8988T (cell line): Measurements from ENCODE around the gene PMPCA.
"Not testable (repeated sequence)": the region's sequence is repeated elsewhere in the genome, so short reads cannot be mapped to it uniquely, and the experiment has no call there.

Experiments
- DNase-seq: peaks from one replicate; pipeline ENCODE4 v3.0.0; 2011

PMPCA gene

GRCh38 chr9:136418182-136419091, 8.0 kb downstream of the PMPCA start:
- no peak for DNase-seq

- no peak for DNase-seq
These were observed 8.6 kb downstream of the PMPCA start for GRCh38 chr9:136419092-136419420.

- DNase-seq, result no peak
These were observed 11.3 kb downstream of the PMPCA start for GRCh38 chr9:136421791-136422190.

DNA sequence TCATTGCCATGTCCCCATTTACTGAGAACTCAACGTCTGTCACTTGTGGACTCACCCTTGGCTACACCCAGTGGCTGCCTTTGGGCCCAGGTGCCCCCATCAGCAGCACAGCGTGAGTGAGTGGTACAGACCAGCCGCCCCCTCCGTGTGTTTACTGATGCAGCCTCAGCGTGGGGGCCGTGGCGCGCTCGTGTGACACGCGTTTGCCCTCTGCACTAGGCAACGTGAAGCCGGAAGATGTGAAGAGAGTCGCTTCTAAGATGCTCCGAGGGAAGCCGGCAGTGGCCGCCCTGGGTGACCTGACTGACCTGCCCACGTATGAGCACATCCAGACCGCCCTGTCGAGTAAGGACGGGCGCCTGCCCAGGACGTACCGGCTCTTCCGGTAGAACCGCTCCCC, 12.4 kb downstream of the PMPCA start:
- no peak for DNase-seq

DNA sequence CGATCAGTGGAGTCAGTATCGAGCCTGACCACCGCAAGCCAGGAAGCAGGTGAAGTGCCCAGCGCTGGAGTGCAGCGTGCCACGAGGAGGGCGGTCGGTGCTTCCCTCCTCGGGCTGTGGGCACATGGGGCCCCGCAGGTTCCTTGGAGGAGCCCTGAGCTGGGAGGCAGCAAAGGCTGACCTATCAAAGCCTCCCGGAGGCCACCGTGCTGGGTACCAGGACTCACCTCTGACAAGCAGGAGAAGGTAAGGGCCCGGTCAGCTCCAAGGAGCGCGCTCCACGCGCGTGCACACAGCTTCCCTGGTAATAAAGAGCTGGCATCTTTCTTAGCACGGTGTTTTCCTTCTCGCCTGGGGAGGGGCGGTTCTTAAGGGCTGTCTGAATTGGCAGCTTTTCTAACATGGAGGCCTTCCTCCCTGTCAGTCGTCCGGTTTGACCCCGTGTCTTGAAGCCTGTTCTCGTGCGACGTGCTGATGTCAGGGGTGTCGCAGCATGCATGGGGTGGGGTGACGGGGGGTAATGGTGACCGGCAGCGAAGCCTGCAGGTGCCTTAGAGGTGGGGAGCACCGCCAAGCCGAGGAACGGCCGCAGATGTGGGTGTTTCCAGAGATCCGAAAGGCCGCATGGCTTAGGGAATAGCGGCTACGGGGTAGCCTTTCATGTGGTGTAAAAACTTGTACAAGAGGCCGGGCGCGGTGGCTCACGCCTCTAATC, 13.1 kb downstream of the PMPCA start:
- no peak for DNase-seq

DNA sequence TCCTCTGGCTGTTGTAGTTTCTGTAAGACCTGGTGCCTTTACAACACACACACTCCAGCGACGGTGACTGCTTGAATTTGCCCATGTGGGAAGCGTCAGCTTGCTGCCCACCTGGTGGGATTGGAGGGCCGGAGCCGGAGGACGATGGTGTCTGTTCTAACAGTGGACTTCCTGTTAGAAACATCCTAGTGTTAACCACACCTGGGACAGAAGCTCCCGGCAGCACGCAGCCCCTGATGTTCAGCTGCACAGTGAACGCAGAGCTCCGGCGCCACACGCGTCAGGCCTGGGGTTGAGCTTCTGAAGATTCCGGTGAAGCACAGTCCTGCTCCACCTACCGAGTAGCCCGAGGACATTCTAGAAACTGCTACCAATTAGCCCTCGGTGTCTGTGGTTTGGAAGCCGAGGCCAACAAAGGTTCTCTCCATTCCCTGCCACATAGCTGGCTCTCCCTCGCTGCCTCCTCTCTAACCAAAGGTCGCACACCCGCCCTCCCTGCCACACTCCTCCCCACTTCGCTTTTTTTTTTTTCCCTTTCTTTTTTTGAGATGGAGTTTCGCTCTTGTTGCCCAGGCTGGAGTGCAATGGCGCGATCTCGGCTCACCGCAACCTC, 14.4 kb downstream of the PMPCA start:
- no peak for DNase-seq

DNA sequence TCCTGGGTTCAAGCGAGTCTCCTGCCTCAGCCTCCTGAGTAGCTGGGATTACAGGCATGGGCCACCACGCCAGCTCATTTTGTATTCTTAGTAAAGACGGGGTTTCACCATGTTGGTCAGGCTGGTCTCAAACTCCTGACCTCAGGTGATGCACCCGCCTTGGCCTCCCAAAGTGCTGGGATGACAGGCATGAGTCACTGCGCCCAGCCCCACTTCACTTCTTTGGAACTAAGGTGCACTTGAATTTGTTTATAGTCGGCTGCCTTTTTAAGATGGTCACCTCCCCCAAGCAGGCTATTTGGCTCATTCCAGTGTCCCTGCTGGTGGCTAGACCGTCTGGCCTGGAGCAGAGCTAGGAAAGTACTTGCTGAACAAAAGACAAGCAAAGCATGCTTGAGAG, 14.9 kb downstream of the PMPCA start:
- not testable (repeated sequence) for DNase-seq

DNA sequence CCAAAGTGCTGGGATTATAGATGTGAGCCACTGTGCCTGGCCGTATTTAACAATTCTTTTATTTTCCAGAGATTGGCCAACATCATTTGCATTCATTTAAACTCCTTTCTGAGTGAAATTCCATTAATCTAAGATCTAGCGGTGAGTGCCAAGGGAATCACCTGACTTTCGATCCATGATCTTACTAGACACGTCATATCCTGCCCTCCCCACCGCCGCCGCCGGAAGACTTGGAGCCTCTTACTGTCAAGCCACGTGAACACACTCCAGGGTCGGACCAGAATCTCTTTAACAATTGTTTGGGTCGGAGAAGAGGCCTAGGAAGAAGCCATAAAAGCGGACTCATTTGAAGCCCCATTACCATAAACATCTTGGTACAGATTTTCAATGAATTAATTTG, 16.3 kb downstream of the PMPCA start:
- DNase-seq, result no peak

- no peak for DNase-seq
These were observed 18.7 kb downstream of the PMPCA start for GRCh38 chr9:136429075-136429628.

DNA sequence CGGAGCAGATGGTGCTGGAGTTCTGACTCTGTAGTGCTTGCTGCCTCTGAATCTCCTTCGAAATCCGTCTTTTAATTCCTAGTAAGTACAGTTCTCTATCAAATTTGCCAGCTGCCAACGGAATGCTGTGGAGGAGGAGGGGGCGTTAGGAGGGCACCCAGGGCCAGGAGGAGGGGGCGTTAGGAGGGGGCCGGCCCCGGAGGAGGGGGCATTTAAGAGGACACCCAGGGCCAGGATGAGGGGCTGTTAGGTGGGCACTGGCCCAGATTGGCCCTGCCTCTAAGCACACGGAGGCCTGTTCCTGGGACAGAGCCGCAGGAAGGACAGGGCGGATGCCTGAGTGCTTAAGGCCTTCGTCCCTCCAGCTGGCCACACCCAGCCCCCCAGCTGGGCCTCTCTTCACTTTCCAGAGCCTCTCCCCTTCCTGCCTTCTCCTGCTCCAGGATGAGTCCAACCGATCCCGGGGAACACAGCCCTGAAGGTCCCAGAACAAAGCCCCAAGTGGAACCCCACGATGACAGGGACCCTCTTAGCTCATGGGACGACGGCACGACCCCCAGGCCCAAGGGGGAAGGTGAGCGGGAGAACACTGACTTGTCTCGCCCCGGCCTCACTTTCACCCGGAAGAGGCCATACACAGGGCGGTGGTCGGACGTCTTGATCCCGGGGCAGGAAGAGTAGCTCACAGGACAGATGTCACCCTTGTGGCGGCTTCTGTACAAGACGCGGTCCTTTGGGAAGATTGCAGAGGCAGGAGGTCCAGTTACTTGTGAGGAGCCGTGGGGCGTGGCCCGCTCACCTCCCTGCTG, 19.4 kb downstream of the PMPCA start:
- DNase-seq, result no peak

GRCh38 chr9:136430588-136431234, 20.3 kb downstream of the PMPCA start:
- no peak for DNase-seq

- DNase-seq, result no peak
These were observed 21.4 kb downstream of the PMPCA start for GRCh38 chr9:136431782-136432350.

DNA sequence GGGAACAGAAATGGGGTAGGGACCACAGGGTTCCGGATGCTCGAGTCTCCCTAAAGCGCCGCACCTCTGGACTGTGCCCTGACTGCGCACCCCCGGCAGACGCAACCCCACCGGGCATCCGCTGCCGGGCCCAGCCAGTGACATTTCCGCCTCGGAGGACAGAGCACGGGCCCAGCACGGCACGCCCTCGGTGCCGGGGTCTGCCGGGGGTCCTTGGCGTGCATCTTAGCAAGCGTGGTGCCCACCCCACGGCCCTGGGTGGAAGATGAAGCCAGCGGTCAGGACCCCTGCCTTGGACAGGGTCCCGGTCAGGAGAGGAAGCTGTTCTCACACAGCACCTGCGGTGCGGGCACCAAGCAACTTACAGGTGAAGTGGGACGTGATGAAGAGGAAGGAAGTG, 22.1 kb downstream of the PMPCA start:
- no peak for DNase-seq

DNA sequence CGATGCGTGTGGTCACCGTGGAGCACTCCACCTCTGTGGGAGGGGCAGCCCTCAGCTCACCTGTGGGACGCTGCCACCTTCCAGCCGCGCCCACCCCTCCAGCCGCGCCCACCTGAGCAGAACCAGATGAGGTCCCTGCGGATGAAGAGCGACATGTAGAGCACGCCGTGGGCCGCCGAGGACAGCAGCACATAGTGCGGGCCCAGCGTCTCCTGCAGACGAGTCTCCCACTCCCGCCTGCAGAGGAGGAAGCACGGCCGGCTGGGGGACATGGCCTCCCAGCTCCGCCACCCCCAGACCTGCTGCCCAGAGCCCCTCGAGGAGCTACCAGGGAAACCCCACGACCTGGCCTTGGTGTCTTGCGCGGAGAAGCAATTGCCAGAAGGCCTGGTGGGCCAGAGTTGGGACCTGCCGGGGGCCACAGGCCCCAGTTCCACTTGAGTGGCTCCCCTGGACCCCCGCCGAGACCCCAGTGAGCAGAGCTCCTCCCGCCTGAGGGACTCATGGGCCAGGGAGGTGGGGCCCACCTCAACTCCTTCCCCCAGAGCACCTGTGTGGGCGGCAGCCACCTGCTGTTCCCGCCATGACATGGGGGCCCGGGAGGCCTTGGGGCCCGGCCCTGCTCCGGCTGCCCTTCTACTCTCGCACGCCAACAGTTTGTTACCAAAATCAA, 22.7 kb downstream of the PMPCA start:
- no peak for DNase-seq

GRCh38 chr9:136433849-136434579, 23.6 kb downstream of the PMPCA start:
- no peak for DNase-seq

DNA sequence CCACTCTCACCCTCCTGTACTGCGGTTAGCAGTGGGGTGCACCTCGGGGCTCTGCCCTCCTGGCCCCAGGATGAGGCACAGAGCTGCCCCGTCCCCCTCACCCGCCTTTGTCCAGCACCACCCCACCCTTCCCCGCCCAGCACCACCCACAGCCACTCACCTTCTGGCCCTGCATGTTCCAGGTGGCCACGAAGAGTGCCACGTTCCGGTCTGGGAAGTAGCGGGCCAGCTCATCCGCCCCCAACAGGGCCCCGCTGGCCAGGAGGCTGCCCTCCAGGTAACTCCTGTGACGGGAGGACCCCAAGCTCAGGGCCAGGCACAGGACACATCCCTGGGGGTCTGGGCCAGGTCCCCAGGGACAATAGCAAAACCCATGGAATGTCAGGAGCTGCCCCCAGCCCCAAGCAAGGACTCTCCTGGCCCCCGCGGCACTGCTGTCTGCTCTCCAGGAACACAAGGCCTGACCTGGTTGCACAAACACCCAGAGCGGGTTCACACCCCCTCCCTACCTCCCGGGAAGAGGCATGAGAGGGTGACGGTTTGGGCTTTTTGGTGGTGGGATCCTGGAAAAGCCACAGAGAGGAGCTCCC, 24.2 kb downstream of the PMPCA start:
- no peak for DNase-seq

DNA sequence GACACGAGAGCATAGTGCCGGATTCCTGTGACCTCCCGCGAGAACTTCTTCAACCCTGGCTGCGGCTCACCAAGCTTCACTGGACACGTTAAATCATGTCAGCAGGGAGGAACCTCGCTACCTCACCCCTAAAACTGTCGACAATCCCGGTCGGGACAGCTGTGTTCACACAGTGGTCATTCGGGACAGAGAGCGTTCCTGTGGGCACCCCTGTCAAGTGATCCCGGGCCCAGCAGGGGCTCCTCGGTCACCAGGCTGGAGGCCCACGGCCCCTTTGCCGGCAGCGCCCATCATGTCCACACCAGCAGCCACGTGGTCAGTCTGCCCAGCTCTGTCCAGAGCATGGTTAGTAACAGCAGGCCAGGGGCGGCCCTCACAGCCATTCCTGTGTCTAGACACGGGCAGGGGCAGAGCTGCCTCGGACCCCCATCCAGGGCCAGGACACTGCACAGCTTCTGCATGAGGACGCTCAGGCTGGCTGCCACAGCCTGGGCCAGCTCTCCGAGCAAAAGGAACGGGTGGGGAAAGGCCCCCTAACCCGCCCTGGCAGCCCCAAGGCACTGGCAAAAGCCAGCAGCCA, 25.7 kb downstream of the PMPCA start:
- DNase-seq, result no peak

- DNase-seq, result no peak
These were observed 27.0 kb downstream of the PMPCA start for GRCh38 chr9:136437430-136437829.

DNA sequence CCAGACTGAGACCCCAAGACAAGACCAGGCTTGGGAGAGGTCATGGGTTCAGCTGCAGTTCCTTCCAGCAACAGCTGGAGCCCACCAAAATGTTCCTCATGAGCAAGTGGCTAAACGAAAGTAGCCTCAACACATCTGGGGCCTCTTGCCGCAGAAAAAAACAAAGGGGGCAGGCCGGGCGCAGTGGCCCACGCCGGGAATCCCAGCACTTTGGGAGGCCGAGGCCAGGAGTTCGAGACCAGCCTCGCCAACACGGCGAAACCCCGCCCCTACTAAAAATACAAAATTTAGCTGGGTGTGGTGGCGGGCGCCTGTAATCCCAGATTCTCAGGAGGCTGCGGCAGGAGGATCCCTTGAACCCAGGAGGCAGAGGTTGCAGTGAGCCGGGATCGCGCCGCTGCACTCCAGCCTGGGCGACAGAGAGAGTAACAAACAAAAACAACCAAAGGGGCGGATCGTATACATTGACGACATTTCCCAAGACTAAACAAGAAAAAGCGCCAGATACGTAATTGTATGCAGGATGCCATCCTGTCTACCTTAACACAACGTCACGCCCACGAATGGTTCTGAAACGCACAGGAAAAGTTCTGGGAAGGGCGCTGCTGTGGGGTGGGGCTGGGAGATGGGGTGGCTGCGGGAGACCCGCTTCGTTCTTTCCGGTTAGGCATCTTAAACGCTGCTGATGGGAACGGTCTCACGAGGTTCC, 27.5 kb downstream of the PMPCA start:
- DNase-seq, result no peak
